ENCODE data around the gene COL8A1.

- TF ChIP-seq ZNF384 (IDR thresholded peaks at IDR 0.05) (no peak), FOXK2 (IDR thresholded peaks at IDR 0.05) (no peak), TARDBP (IDR thresholded peaks at IDR 0.05) (no peak), LEF1 (IDR thresholded peaks at IDR 0.05; ENCODE audit: borderline replicate concordance) (no peak), L3MBTL2 (conservative IDR thresholded peaks at IDR 0.05) (no peak)
Observed at GRCh38 chr3:99760629-99761028, 122.2 kb downstream of the COL8A1 start.
